HK-2 (cell line): Measurements from ENCODE around the gene RNF149.
A peak's percentile ranks its signal among the peaks of the same experiment; 100 is the strongest.

Experiments
- DNase-seq: peaks from one replicate; pipeline ENCODE4 v3.0.0-alpha.2; 2018; ENCODE audit not compliant: unreplicated experiment

RNF149 gene

DNA sequence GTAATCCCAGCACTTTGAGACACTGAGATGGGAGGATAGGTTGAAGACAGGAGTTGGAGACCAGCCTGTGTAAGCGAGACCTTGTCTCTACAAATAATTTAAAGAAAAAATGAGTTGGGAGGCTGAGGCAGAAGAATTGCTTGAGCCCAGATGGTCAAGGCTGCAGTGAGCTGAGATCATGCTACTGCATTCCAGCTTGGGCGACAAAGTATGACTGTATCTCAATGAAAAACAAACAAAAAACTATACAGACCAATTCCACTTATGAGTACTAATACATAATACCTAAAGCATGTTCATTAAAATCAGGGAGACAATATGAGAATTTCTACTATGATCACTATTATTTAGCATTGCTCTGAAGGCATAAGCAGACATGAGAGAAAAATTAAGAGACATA is 12.6 kb downstream of the RNF149 start:
- DNase-seq = no peak

- no peak for DNase-seq
These were observed 13.6 kb downstream of the RNF149 start for GRCh38 chr2:101294861-101295260.

DNA sequence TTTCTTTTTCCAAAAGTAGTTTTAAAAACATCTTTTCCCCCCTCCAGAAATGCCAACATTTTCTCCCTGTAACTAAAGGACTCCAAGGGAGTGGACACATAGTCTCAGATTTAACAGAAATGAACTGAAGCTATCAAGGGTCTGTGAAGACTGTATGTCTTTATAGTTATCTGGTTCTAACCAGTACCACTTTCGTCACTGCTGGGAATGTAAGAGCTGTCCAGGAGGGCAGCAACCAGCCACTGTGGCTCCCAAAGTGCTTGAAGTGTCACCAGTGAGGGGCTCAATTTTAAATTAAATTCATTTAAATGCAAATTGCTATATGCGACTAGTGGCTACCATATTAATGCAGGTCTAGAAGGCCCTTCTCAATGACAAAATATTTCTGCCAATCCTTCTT is 15.0 kb downstream of the RNF149 start:
- no peak for DNase-seq

GRCh38 chr2:101291973-101292372 is 16.5 kb downstream of the RNF149 start:
- no peak for DNase-seq

DNA sequence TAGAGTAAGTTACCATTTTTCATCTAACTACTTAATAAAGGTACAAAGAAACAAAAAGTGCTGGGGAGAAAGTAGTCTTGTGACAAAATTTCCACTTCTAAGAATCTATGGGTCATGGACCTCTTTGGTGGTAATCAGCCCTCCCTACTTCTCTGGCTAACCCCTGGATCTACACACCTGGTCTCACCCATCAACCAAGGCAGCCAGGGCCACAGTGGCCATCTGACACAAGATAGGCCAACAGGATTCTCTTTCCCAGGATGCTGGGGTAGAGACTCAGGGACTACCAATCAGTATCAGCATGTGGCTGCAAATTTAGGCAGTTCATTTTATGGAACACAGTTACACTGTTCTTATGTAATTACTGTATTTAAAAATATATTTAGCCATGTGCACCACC is 17.8 kb downstream of the RNF149 start:
- no peak for DNase-seq

- DNase-seq = no peak
These were observed 21.2 kb downstream of the RNF149 start for GRCh38 chr2:101287303-101287702.

GRCh38 chr2:101286684-101287083 is 21.8 kb downstream of the RNF149 start:
- no peak for DNase-seq

GRCh38 chr2:101282980-101283379 is 25.5 kb downstream of the RNF149 start:
- no peak for DNase-seq

DNA sequence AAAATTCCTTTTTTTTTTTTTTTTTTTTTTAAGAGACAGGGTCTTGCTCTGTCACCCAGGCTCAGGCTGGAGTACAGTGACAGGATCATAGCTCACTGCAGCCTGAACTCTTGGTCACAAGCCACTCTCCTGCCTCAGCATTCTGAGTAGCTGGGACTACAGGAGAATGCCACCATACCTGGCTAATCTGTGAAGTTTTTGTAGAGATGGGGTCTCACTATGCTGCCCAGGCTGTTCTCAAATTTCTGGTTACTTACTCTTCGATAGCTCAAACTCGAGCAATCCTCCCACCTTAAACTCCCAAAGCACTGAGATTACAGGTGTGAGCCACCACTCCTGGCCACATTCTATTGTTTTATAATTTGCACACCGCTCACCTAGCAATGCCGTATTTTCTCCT is 27.0 kb downstream of the RNF149 start:
- no peak for DNase-seq

GRCh38 chr2:101278925-101279324 is 29.6 kb downstream of the RNF149 start:
- DNase-seq = no peak

DNA sequence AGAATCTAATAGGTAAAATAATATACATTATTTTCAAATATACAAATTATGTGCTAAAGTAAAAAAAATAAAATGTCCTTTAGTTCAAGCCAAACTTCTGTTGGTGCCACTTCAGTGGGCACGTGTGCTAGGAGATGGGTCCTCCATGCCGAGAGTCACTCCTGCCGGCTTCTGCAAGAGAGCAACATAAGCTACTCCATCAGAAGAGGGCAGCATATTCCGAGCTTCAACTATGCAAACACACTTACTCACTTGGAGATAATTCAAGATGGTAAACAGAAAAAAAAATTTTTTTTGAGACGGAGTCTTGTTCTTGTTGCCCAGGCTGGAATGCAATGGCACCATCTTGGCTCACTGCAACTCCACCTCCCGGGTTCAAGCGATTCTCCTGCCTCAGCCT is 31.4 kb downstream of the RNF149 start:
- DNase-seq = no peak

DNA sequence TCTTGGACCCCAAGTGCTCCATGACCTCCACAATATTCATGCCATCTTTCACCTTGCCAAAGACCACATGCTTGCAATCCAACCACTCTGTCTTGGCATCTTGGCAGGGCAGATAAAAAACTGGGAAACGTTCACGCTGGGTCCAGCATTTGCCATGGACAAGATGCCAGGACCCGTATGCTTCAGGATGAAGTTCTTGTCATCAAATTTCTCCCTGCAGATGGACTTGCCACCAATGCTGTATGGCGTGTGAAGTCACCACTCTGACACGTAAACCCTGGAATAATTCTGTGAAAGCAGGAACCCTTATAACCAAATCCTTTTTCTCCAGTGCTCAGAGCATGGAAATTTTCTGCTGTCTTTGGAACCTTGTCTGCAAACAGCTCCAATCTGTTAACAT is 34.4 kb downstream of the RNF149 start:
- DNase-seq = no peak

DNA sequence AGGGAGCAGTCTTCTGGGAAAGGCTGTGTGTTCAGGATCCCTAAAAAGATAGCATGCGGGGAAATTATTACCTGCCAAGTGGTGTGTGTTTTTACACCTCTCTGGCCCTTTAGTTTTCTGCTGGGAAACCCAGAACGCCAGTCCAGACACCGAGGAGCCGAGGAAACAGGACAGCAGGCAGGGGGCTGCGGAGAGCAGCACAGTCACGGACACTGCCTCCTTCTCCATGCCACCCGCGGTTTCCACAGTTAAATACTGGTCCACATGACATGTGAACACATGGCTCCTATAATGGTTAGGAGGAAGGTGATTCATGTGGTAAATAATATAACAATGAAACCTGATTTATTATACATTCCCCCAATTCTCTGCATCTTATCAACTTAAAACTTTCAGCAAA is 35.4 kb downstream of the RNF149 start:
- no peak for DNase-seq

DNA sequence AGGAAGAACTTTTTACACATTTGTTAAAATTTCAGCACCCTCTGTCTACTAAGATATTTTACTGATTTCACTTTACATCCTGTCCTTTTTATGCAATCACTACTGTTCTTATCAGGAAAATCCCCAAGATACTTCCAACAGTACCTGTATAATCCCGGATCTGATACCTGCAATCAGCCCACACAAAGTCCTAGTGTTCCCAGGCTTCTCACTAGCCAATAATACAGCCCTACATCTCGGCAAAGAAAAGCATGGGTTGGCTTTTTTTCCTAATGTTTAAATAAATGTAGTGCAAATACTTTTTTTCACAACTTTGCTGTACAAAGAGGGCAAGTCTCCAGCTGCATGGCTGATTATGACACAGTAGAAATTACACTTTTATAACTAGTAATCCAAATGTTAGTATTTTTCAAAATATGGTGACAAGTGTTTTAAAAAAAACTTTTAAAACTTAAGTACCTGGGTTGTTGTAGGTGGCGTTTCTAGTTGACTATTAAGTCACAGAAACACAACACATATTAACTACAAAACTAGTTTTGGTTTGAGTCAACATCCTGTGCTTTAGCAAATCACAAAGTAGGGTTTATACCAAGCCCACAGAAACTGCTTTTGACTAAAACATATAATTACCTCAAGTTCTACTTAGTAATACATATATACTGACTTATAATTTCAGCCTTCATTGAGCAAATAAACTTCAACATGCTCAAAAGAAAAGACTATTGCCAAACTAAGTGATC is 36.3 kb downstream of the RNF149 start:
- DNase-seq = no peak

GRCh38 chr2:101270700-101271259 is 37.7 kb downstream of the RNF149 start:
- no peak for DNase-seq

DNA sequence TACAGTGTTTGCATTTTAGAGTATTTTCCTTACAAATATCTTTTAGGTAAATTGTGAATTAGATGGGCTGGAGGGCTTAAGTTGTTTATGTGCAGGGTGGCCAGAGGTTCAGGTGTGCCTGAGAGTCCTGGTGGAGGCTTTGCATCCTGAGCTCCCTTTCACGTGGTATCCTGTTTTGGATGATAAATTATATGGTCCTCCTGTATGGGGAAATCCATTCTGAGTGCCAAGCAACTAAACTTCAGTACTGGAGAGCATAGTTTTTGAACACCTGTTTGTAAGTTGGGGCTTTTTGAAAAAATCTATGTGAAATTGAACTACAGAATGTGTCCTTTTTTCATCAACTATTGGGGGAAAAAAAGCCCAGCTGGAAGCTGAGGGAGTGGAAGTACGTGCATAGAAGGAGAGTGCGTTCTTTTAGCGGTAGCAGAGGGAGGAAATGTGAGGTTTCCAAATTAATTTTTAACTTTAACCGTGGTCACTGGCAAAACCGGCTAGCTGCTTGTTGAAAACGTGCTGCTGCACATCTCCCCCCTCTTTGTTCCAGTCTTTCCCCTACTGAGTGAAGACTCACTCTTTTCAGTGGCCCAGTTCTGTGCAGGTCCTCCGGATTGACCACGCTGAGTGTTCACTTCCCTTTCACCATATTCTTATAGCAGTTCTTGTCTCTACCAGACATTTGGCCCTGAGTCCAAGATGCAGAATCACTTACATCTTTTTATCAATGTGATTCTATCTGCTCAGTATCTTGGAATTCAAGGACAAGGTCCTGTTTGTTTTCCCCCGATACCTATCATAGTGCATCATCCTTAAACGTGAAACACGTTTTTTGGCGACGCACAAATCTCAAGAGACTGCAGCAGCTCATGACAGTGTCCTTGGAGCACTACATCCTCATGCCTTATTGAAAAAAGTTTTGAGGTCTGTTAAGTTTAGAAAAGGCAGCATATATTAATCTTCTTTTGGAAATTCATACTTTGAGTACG is 40.5 kb downstream of the RNF149 start:
- peak; percentile 44 for DNase-seq

DNA sequence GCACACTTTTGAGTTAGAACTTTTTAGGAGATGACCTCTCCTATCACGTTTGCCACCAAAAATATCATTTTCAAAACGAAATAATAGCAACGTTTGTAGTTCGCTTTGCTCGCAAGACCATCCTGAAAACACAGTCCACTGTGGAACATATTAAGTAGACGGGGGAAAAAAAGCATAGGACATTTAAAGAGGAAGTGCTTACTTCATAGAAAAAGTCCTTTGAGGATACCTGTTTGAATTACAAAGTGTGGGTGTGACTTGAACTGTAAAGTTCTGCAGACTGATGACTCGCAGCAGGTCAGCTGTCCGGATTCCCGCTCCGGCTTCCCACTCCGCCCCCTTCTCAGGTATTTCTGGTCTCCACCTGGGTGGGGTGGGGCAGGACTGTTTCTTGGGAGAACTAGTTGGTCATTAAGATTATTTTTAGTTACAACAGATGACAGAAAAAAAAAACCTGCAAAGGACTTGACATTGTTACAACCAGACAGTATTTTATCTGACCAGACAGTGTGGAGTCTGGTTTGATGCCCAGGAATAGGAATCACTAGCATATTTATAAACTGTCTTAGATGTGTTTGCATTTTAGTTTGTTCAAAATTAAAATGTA is 42.5 kb downstream of the RNF149 start:
- no peak for DNase-seq

GRCh38 chr2:101264360-101264939 is 44.1 kb downstream of the RNF149 start:
- DNase-seq = no peak

GRCh38 chr2:101263377-101263800 is 45.1 kb downstream of the RNF149 start:
- DNase-seq = no peak

DNA sequence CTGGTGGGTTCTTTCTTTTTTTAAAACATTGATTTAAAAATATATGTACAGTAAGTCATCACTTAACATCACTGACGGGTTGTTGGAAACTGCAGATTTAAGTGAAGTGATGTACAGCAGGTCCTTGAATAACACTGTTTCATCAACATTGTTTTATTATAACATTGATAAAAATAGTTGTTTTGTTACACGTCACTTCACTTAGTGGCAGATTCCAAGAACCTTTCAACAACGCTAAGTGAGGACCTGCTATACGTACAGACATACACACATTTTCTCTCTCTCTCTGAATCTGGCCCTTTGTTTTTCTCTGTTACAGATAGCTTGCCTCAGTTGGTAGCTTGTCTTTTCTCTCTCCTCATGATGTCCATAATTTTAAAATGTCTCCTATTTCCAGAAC is 46.4 kb downstream of the RNF149 start:
- no peak for DNase-seq

DNA sequence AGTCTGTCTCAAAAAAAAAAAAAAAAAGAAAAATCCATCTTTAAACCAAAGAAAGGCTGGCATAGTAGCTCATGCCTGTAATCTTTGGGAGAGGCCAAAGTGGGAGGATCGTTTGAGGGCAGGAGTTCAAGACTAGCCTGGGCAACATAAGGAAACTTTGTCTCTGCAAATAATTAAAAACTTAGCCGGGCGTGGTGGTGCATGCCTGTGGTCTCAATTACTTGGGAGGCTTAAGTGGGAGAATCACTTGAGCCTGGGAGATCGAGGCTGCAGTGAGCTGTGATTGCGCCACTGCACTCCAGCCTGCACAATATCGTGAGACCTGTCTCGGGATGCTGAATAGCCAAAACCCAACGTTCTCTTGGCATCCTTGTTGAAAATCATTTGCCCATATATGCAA is 49.7 kb downstream of the RNF149 start:
- no peak for DNase-seq

GRCh38 chr2:101256316-101256715 is 52.2 kb downstream of the RNF149 start:
- no peak for DNase-seq
